Endometrium (tissue), 2 donors: ENCODE measurements around the gene SNAP29.
"Not testable (repeated sequence)": the region's sequence is repeated elsewhere in the genome, so short reads cannot be mapped to it uniquely, and the experiment has no call there.

Experiments used
- FAIRE-seq: peaks from 2 replicates; lab custom pipeline; 2012; peaks lifted over from hg19 to GRCh38; lab: Jason Lieb, UNC
- donor health status: control.
- donor health status: control.

The SNAP29 gene

DNA sequence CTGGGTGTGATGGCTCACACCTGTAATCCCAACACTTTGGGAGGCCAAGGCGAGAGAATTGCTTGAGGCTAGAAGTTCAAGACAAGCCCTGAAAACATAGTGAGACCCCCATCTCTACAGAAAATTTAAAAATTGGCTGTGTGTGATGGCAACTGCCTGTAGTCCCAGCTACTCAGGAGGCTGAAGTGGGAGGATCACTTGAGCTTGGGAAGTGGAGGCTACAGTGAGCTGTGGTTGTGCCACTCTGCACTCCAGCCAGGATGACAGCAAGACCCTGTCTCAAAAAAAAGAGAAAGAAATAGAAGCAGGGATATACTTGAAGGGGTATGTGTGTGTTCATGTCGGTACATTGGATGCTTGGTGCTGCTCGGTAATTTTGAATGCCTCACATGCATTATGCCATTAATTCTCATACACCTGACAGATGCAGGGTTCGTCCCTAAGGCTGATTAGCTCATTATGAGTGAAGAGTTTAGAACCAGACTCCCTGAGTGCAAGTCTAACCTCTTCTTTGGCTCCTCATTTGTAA, 72.4 kb downstream of the SNAP29 start:
- no peak for FAIRE-seq

DNA sequence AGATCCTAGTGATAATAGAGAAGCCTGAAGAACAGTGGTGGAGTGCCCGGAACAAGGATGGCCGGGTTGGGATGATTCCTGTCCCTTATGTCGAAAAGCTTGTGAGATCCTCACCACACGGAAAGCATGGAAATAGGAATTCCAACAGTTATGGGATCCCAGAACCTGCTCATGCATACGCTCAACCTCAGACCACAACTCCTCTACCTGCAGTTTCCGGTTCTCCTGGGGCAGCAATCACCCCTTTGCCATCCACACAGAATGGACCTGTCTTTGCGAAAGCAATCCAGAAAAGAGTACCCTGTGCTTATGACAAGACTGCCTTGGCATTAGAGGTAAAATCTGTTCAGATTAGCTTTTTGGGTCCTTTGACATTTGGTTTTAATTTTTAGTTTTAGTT, 75.1 kb downstream of the SNAP29 start:
- FAIRE-seq, result no peak

DNA sequence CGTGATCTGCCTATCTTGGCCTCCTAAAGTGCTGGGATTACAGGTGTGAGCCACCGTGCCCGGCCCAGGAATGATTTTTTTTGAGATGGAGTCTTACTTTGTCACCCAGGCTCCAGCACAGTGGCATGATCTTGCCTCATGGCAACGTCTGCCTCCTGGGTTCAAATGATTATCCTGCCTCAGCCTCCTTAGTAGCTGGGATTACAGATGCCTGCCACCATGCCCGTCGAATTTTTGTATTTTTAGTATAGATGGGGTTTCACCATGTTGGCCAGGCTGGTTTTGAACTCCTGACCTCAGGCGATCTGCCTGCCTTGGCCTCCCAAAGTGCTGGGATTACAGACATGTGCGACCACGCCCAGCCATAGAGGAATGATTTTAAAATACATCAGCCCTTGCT, 76.2 kb downstream of the SNAP29 start:
- FAIRE-seq, result not testable (repeated sequence)

DNA sequence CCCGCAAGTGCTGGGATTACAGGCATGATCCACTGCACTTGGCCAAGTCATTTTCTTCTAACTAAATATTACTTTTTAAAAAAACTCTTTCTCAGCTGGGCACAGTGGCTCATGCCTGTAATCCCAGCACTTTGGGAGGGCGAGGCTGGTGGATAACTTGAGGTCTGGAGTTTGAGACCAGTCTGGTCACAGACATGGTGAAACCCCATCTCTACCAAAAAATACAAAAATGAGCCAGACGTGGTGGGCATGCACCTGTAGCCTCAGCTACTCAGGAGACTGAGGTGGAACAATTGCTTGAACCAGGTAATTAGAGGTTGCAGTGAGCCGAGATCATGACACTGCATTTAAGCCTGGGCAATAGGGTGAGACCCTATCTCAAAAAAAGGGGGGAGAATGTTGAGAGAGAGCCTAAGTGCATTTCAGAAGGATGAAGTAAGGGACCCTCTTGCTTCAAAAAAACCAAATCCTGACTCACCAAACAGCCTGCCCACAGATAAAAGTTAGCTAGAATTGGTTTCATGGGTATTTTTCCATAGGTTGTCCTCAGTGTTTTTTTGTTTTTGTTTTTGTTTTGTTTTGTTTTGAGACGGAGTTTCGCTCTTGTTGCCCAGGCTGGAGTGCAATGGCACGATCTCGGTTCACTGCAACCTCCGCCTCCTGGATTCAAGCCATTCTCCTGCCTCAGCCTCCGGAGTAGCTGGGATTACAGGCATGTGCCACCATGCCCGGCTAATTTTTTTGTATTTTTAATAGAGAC, 77.2 kb downstream of the SNAP29 start:
- not testable (repeated sequence) for FAIRE-seq

DNA sequence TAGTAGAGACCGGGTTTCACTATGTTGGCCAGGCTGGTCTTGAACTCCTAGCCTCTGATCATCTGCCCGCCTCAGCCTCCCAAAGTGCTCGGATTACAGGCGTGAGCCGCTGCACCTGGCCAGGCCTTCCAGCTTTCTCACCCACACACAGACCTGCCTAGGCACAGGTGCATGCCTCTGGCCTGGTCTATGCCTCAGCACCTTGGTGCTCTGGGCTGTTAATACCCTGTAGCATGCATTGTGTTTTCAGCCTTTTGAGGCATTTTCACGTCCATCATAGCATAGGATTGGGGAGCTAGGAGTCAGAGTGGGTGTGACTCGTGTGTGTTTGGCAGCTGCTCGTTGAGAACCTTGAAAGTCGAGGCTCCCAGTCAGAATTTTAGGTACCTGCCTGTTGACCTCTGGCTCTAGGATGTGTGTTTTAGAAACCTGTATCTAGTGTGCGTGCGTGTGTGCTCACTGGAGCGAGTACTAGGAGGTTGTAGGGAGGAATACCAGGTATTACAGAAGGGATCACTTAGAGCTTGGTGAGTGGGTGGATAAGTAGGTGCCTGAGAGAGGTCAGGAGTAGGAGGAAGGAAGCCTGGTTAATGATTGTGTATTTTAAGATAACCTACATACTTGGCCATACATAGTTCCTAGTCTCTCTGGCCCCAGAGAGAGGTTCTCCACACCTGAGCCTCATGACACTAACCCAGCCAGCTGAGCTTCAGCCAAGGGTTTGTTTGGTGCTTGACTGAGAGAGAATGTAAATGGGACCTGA, 78.4 kb downstream of the SNAP29 start:
- FAIRE-seq, result no peak

DNA sequence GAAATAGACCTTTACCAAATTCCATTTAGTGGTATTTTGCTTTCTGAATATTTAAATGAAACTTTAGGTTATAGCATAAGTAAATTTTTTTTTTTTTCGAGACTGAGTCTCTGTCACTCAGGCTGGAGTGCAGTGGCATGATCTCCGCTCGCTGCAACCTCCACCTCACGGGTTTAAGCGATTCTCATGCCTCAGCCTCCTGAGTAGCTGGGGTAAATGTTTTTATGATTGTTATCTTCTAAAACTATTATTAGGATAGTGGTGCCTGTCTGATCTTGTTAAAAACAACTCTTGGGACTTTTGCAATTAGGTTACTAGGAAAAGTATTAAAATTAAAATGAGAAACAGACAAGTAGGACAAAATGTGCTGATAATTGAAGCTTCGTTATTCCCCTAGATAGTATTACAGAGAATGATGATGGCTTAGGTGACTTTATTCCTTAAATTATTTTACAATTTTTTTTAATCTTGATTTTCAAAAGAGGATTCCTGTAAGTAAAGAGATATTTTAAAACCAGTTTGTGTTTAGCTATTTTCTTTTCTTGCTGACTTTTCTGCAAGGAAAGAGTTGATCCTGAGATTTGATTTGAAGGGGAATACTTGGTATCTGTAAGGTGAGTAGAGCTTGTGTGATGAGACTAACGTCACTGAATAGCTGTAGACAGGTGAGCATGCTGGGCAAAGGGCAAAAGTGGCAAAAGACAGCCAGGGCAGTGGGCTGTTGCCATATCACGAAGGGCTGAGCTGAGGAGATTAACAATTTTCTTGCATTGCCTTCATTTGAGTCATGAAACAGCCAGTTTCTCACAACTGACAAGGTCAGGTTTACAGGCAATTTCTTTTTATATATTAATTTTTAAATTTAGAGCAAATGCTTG, 79.2 kb downstream of the SNAP29 start:
- FAIRE-seq, result no peak

DNA sequence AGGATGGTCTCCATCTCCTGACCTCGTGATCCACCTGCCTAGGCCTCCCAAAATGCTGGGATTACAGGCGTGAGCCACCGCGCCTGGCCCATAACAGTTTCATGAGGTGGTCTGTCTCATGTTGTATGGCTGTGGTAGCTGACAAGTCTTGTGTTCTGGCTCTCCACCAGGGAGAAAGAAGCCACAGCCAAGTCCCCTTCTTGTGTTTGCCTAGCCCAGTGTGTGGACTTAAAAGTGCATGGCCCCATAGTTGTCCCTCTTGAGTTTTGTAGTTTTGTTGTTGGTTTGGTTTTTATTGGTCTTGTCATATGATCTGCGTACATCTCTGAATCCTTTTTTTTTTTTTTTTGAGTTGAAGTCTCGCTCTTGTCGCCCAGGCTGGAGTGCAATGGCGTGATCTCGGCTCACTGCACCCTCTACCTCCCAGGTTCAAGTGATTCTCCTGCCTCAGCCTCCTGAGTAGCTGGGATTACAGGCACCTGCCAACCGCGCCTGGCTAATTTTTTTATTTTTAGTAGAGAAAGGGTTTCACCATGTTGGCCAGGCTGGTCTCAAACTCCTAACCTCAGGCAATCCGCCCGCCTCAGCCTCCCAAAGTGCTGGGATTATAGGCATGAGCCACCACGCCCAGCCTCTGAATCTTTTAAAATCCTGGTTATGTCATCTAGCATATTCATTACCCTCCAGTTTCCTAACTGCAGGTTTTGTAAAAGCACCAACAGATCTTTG, 80.8 kb downstream of the SNAP29 start:
- not testable (repeated sequence) for FAIRE-seq

DNA sequence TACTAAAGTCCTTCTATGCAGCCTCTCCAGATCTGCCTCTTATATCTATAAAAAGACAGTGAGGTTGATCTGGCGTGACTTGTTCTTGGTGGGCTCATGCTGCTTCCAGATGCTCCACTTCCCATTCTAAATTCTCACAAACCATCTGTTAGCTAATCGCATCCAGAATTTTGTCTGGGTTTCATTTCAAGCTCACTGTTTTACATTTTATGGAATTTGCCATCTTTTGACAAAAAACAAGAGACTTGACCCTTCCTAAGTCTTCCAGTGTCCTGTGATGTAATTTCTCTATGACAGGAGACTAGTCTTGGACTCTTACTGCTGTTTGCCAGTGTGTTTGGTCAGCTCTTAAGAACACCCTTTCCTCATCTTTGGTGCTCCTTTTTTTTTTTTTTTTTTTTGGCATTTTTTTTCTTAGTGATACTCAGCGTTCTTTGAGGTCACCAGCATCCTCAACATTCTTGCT, 81.4 kb downstream of the SNAP29 start:
- peak; percentile 60 for FAIRE-seq
